ENCODE results near the gene GPBP1L1. TPM values are rescaled to one million over a fixed set of nuclear protein-coding genes. Genes with fewer than 3 reads are reported as not detected.

GPBP1L1 gene
- total and polyA plus RNA-seq, 9 of the 15 experiments (the other 6 are each of a cell fraction or from before 2014, with no cell fraction given) = 86.0 to 216 (median 138) TPM

- H3K79me2 ChIP-seq (ENCODE audit: control insufficient read depth, insufficient read depth, low read length) = peaks cover 12% of the 10 kb centered on the region
- H3K9ac ChIP-seq (ENCODE audit: insufficient read depth in 1 of 2, low read depth in 2 of 2, low read length in 2 of 2) = no peak overlapping the region
- CTCF ChIA-PET (ENCODE audit: low intra/inter-chr PET ratio) = no interaction called here
- no peaks in the 10 kb centered on the region for H3K4me1 ChIP-seq (replicated peaks in 1 of 2; ENCODE audit: control insufficient read depth in 2 of 2, insufficient read depth in 2 of 2, low read length in 2 of 2)
- in situ Hi-C loops (cut with MboI) (loop anchor here (25.0 kb wide), 1 partner anchor 540 kb away; the partner anchor contains the start of genes P3R3URF, POMGNT1 and TSPAN1), intact Hi-C loops (cut with micrococcal nuclease) (no loop called here)
- FAIRE-seq (no peak), DNase-seq (ENCODE audit: extremely low read depth in 1 of 4, low spot score in 3 of 4) (no peak), ATAC-seq (no peak)
- no peak overlapping the region for H3K4me2 ChIP-seq (ENCODE audit: insufficient read depth, low read length)
- no peak overlapping the region for H3K27ac ChIP-seq (ENCODE audit: extremely low read depth, low read depth, low read length)
- POLR2A ChIA-PET = interaction anchor here (0.6 to 5.4 kb wide), 9 partner anchors 9 to 524 kb away, joined by 3 to 35 read pairs (median 3); partner anchors contain the start of gene GPBP1L1
- no peak overlapping the region for H3K4me3 ChIP-seq
- H3K27me3 ChIP-seq (ENCODE audit: control insufficient read depth in 2 of 2, insufficient read depth in 2 of 2, low read length in 2 of 2) = no peaks in the 10 kb centered on the region
- TF ChIP-seq SUPT5H (IDR thresholded peaks at IDR 0.05) (peak; percentile 23), ETV6 (IDR thresholded peaks at IDR 0.05; ENCODE audit: borderline replicate concordance in 1 of 2, low read depth in 2 of 2, low read length in 1 of 2) (no peak), ETV6 (CRISPR knock-in tag; IDR thresholded peaks at IDR 0.05; ENCODE audit: borderline replicate concordance) (no peak), FOXJ2 (tag; IDR thresholded peaks at IDR 0.05) (no peak)
- H3K9me1 ChIP-seq (ENCODE audit: control insufficient read depth, insufficient read depth, low read length) = no peaks in the 10 kb centered on the region
- H3K9me3 ChIP-seq (replicated peaks; ENCODE audit: control insufficient read depth, insufficient read depth, low read depth, low read length) = no peaks in the 10 kb centered on the region
- no peak overlapping the region for H2AFZ ChIP-seq (ENCODE audit: low read depth, low read length)
- BruUV-seq (replicated peaks) = no TSS peak
- 96% methylated on average over 9 of the region's 9 CpGs for WGBS (ENCODE audit: insufficient coverage, low coverage, missing lambda C conversion rate)
- peaks cover 86% of the 10 kb centered on the region for H3K36me3 ChIP-seq (ENCODE audit: control insufficient read depth, insufficient read depth, low read length)
- no peaks in the 10 kb centered on the region for H4K20me1 ChIP-seq (replicated peaks; ENCODE audit: control insufficient read depth, insufficient read depth, low read length)
These were observed 38.9 kb downstream of the GPBP1L1 start for GRCh38 chr1:45647248-45648021.

- H4K20me1 ChIP-seq (replicated peaks; ENCODE audit: control insufficient read depth, insufficient read depth, low read length) = no peaks in the 10 kb centered on the region
- BruUV-seq (replicated peaks) = no TSS peak
- no peak for DNase-seq (ENCODE audit: extremely low read depth in 1 of 4, low spot score in 3 of 4)
- H2AFZ ChIP-seq (ENCODE audit: low read depth, low read length) = no peak overlapping the region
- FAIRE-seq = no peak
- H3K4me3 ChIP-seq = no peak overlapping the region
- intact Hi-C loops (cut with micrococcal nuclease) (no loop called here), in situ Hi-C loops (cut with MboI) (loop anchor here (25.0 kb wide), 1 partner anchor 543 kb away; the partner anchor contains the start of genes P3R3URF, POMGNT1 and TSPAN1)
- peaks cover 83% of the 10 kb centered on the region for H3K36me3 ChIP-seq (ENCODE audit: control insufficient read depth, insufficient read depth, low read length)
- peaks cover 3% of the 10 kb centered on the region; the same call in 2 of the 3 replicates for H3K79me2 ChIP-seq (ENCODE audit: control insufficient read depth, insufficient read depth, low read length)
- no peaks in the 10 kb centered on the region for H3K9me1 ChIP-seq (ENCODE audit: control insufficient read depth, insufficient read depth, low read length)
- H3K9me3 ChIP-seq (replicated peaks; ENCODE audit: control insufficient read depth, insufficient read depth, low read depth, low read length) = no peaks in the 10 kb centered on the region
- H3K4me1 ChIP-seq (replicated peaks in 1 of 2; ENCODE audit: control insufficient read depth in 2 of 2, insufficient read depth in 2 of 2, low read length in 2 of 2) = no peaks in the 10 kb centered on the region
- H3K27me3 ChIP-seq (ENCODE audit: control insufficient read depth in 2 of 2, insufficient read depth in 2 of 2, low read length in 2 of 2) = no peaks in the 10 kb centered on the region
- 86% methylated on average over 2 of the region's 2 CpGs for WGBS (ENCODE audit: insufficient coverage, low coverage, missing lambda C conversion rate)
- no peak overlapping the region for H3K9ac ChIP-seq (ENCODE audit: insufficient read depth in 1 of 2, low read depth in 2 of 2, low read length in 2 of 2)
- ChIA-PET POLR2A (interaction anchor here (0.7 to 5.4 kb wide), 5 partner anchors 8 to 629 kb away, joined by 3 to 35 read pairs (median 3); partner anchors contain the start of gene PRDX1), CTCF (ENCODE audit: low intra/inter-chr PET ratio) (no interaction called here)
- ATAC-seq = no peak
- no peak overlapping the region for H3K27ac ChIP-seq (ENCODE audit: extremely low read depth, low read depth, low read length)
- H3K4me2 ChIP-seq (ENCODE audit: insufficient read depth, low read length) = no peak overlapping the region
- TF ChIP-seq SFPQ (IDR thresholded peaks at IDR 0.05; ENCODE audit: low read depth, low read length) (no peak), CHD2 (IDR thresholded peaks at IDR 0.05; ENCODE audit: low read depth, low read length) (no peak), KAT2B (IDR thresholded peaks at IDR 0.05; ENCODE audit: low read depth, low read length) (no peak), HIVEP1 (CRISPR knock-in tag; IDR thresholded peaks at IDR 0.05) (no peak), CHD4 (IDR thresholded peaks at IDR 0.05; ENCODE audit: insufficient read depth, insufficient replicate concordance, low read depth, low read length, poor library complexity, severe bottlenecking) (no peak), TCFL5 (CRISPR knock-in tag; conservative IDR thresholded peaks at IDR 0.05) (no peak), ZFX (CRISPR knock-in tag; IDR thresholded peaks at IDR 0.05) (no peak), MEF2D (tag; conservative IDR thresholded peaks at IDR 0.05; ENCODE audit: low read depth) (no peak), HDAC2 (IDR thresholded peaks at IDR 0.05) (no peak), SIRT6 (IDR thresholded peaks at IDR 0.05; ENCODE audit: low read depth, low read length) (no peak)
These were observed 41.7 kb downstream of the GPBP1L1 start for GRCh38 chr1:45644661-45645060.

Measured in K562 (cell line).